Adipocyte (in vitro differentiated cells): ENCODE data around the gene AEBP1.

ENCODE experiments used
- DNase-seq: peaks from one replicate; pipeline ENCODE4 v3.0.0-alpha.2; 2015; ENCODE audit warnings: low read depth
- H3K27me3 ChIP-seq: replicated peaks from 2 replicates; pipeline ENCODE4 v1.7.0; 2013; ENCODE audit warnings: mild to moderate bottlenecking, low read length, moderate library complexity; ENCODE audit not compliant: control insufficient read depth, insufficient read depth
- H3K36me3 ChIP-seq: 2 replicates; pipeline ENCODE4 v1.7.0; 2013; ENCODE audit warnings: low read length, mild to moderate bottlenecking, moderate library complexity; ENCODE audit not compliant: control insufficient read depth, insufficient read depth, severe bottlenecking
- H3K4me1 ChIP-seq: 2 replicates; pipeline ENCODE4 v1.7.0; 2013; ENCODE audit warnings: mild to moderate bottlenecking, low read length, moderate library complexity; ENCODE audit not compliant: control insufficient read depth, insufficient read depth
- H3K4me3 ChIP-seq: 2 replicates; pipeline ENCODE4 v1.7.0; 2013; ENCODE audit warnings: mild to moderate bottlenecking, low read length, moderate library complexity
- H3K9ac ChIP-seq: 2 replicates; pipeline ENCODE4 v1.7.0; 2013; ENCODE audit warnings: mild to moderate bottlenecking, low read length, moderate library complexity
- H3K9me3 ChIP-seq: 2 replicates; pipeline ENCODE4 v1.7.0; 2013; ENCODE audit warnings: mild to moderate bottlenecking, low read length, moderate library complexity; ENCODE audit not compliant: control insufficient read depth

Gene AEBP1

DNA sequence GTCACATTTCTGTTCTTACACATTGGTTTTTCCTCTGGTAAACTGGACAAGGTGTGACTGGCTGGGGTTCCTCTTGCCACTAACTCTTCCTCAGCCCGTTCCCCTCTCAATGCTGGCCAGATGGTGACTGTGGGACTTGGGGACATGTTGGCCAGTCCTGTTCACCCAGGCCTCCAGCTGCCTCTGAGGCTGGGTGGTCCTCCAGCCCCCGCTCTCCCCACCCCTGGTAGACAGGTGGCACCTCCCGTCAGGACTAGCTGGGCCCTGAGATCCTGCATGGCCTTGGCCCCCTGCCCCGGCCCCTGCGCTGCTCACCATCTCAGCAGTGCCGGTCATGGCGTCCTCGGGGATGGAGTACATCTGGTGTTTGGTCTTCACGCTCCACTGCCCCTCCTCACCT, 47.8 kb downstream of the AEBP1 start:
- Histone ChIP-seq H3K27me3 (peaks cover 17% of the 10 kb centered on the region), H3K4me1 (peaks cover 10% of the 10 kb centered on the region), H3K36me3 (no peaks in the 10 kb centered on the region), H3K9me3 (no peaks in the 10 kb centered on the region), H3K9ac (no peak overlapping the region), H3K4me3 (no peak overlapping the region)
- DNase-seq, result no peak

DNA sequence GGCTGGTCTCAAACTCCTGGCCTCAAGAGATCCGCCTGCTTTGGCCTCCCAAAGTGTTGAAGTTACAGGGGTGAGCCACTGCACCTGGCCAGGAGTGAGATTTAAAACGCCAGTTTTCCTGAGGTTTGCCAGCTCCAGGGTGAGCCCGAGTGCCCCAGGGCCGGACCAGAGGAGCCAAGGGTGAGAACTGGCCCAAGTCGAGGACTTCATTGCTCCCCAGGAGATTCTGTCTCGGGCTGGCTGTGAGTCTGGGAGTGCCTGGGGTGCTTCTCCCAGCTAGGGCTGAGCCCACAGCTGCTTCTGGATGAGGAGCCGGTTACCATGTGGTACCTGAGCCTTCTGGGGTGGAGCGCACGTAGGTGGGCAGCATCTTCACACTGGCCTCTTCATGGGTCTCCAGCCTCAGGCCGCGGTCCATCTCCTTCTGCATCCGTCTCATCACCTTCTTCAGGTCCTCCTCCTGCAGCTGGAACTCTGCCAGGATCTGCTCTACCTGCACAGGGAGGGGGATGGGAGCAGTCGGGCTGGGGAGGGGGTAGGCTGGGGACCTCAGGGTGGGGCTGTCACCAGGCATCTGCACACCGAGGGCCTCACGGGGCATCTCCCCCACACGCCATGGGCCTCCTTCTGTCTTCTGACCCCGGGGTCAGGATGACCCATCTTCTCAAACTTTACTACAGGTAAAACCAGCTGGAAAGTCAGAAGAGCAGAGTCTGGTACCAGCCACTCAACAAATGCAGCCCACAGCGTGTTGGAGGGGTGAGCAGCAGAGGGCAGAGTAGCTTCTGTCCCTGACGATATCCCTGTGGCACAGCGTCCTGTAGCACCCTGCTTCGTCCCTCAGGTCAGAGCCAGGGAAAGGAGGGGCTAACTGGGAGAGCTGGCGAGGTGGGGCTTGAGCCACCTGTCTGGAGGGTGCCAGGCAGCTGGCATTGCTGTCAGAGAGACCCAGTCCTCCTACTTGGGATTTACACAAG, 49.1 kb downstream of the AEBP1 start:
- no peak for DNase-seq
- Histone ChIP-seq H3K4me1 (peaks cover 3% of the 10 kb centered on the region), H3K9ac (no peak overlapping the region), H3K4me3 (no peak overlapping the region), H3K9me3 (no peaks in the 10 kb centered on the region), H3K36me3 (no peaks in the 10 kb centered on the region), H3K27me3 (peaks cover 24% of the 10 kb centered on the region)

DNA sequence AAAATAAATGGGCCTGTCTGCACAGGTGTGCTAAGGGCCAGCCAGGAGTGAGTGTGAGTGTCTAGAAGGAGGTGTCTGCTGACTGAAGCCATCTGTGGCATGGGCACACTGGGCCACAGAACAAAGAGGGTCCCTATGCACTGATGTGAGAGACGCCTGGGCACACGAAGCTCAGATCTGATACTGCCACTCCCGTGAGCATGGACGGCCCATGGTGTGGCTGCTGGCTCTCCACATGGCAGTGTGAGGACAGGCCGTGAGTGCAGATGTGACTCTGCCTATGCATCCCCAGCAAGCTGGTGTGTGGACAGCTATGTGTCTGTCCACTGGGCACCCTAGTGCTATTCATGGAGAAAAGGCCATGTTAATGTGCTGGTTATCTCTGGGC, 49.8 kb downstream of the AEBP1 start:
- Histone ChIP-seq H3K4me1 (no peaks in the 10 kb centered on the region), H3K36me3 (no peaks in the 10 kb centered on the region), H3K4me3 (no peak overlapping the region), H3K9me3 (no peaks in the 10 kb centered on the region), H3K27me3 (peaks cover 24% of the 10 kb centered on the region), H3K9ac (no peak overlapping the region)
- DNase-seq, result no peak

DNA sequence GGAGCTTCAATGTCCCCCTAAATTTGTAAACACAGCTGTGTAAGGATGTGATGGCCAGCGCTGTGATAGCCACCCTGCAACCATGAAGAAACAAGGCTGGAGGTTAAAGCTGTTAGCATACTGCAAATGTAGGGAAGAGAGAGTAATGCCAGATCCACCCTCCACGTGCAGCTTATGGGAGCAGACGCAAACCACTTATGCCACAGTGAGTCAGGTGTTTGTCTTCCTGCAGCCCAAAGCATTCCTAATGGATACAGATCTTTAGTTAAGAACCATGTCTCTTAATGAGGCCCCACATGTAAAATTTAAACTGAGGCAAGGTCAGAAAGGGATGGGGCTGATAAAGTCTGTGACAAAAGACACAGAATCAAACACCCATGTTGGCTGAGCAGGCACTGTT, 50.6 kb downstream of the AEBP1 start:
- Histone ChIP-seq H3K27me3 (peaks cover 24% of the 10 kb centered on the region), H3K36me3 (no peaks in the 10 kb centered on the region), H3K4me1 (no peaks in the 10 kb centered on the region), H3K9ac (no peak overlapping the region), H3K4me3 (no peak overlapping the region), H3K9me3 (no peaks in the 10 kb centered on the region)
- no peak for DNase-seq

DNA sequence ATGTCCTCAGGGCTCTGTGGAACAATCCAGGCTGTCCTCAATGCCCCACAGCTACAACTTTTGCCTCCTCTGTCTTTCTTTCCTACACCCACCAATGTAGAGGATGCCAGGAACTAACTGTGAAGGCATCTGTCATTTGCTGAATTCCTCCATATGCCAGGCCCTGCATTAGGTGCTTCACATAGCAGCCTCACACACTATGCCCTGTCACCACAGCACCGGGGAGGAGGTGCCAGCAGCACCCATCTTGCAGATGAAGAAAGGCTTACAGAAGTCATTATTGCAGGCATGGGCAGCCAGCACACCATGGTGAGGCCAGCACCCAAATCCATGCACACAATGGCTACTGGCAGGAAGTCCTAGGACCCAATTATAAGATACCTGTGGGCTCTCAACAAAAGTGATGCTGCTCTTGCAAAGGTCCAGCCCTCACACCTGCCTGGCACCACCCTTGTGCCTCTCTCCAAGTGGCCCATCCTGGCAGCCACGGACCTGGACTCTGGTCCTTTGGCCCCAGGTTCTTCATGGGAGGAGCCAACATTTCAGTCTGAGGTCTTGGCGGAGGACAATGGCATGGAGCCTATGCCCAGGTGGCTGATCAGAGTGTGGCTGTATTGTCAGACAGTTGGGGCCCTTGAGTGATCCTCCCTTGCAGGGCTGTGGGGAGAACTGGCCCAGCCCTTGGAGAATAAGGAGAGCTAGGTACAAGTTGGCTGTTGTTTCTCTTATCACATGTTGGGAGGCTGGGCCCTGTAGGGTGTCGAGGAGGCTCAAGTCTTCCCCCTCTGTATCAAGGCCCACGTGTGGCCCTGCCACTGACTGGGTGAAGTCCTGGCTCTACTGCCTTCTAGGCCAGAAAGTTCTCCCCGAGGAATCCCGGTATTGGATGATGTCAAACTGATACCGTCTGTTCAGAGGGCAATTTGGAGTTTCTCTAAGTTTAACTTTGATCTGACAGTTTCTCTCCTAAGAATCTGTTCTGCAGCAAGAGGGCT, 51.3 kb downstream of the AEBP1 start:
- no peaks in the 10 kb centered on the region for H3K9me3 ChIP-seq
- H3K9ac ChIP-seq, result no peak overlapping the region
- no peak overlapping the region for H3K4me3 ChIP-seq
- no peaks in the 10 kb centered on the region for H3K36me3 ChIP-seq
- peaks cover 24% of the 10 kb centered on the region for H3K27me3 ChIP-seq
- H3K4me1 ChIP-seq, result no peaks in the 10 kb centered on the region
- no peak for DNase-seq

DNA sequence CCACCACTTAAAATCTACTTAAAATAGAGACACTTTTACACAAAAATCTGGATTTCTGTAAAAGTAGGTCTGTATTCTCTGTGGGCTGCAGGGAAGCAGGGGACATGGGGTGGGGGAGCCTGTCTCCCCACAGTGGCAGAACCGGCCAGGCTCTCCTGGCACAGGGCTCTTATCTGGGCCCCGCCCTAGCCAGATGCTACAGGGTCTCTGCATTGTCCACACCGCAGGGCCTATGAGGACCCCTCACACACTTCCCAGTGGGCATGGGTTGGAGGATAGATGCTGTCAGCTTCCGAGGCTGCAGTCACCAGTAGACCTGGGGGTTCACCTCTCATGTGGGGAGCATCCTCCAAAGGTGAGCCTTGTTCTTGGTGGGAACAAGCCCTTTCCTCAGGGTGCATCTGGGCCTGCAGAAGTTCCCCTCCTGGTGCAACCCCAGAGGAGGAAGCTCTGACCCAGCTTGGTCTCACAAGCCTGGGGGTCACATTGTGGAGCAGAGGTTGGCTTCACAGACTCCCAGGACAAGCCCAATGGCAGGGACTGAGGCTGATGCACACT, 52.4 kb downstream of the AEBP1 start:
- Histone ChIP-seq H3K36me3 (no peaks in the 10 kb centered on the region), H3K9ac (no peak overlapping the region), H3K27me3 (peaks cover 24% of the 10 kb centered on the region), H3K4me3 (no peak overlapping the region), H3K4me1 (no peaks in the 10 kb centered on the region), H3K9me3 (no peaks in the 10 kb centered on the region)
- no peak for DNase-seq

DNA sequence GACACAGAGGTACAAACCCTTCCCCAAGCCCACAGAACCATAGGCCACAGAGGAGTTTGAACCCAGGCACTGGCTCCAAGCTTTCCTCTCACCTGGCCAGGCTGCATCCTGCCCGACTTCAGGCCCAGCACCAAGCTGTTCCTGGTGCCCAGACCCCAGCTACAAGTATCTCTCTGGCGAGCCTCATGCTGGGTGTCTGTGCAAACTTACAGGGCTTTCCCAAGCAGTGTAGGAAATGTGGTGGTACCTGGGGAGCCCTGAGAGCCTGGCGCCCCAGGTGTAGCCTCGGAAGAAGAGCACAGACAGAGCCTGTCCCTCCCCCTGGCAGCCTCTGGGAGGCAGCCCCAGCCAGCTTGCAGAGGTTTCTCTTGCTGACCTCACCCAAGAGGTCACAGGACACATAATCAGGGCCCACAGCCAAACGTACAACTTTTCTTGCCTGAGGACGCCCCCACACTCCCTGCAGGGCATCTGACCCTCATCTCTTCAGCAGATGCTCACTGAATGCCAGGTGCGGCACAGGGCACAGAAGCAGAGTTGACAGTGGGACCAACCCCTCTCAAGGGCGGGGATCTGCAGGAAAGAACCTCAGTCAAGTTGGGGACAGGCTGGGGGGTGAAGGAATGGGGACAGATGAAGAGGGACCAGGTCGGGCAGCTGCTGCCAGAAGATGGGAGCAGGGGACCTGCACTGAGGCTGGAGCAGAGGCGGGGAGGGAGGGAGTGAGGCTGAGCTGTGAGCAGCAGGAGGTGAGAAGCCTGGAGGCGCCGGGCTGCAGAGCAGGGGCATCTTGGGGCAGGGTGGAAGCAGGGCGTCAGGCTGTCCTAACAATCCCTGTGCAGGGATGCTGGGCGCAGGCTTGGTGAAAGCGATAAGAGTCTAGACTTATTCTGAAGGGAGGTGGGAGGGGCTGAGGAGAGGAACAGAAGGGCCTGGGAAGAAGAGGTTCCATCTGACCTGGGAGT, 53.3 kb downstream of the AEBP1 start:
- Histone ChIP-seq H3K36me3 (no peaks in the 10 kb centered on the region), H3K27me3 (peaks cover 24% of the 10 kb centered on the region), H3K9me3 (no peaks in the 10 kb centered on the region), H3K4me3 (no peak overlapping the region), H3K4me1 (peaks cover 7% of the 10 kb centered on the region), H3K9ac (no peak overlapping the region)
- DNase-seq, result no peak

DNA sequence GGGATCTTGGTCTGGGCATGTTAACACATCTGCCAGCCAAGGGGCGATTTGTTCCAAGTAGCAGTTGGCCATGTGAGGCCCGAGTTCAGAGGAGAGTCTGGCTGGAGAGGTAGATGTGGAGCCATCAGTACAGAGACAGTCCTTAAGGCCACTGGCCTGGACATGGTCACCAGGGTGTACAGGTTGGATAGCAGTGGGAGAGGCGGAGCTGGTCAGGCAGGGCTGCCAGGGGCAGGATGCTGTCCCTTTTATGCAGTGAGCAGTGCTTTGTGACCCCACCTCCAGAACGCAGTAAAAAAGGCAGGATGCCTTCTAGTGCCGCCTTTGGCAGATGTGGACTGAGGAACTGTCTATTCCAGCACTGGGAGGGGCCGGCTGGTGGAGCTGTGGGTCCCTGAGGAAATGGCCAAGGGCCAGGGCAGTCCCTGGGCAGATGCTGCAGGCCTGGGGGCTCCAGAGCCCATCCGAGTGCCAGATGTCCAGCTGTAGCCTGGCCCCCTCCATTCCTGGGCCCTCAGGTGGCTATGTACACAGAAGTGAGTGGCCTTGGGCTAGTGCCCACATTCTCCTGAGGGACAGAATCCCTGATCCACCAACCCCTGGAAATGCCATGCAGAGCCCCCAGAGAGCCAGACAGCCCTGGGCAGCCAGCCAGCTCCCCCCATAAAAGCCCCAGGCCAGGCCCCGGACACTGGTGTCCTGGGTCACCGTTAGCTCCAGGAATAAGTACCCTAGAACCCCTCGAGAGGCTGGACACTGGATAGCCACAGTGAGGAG, 54.1 kb downstream of the AEBP1 start:
- Histone ChIP-seq H3K4me1 (peaks cover 16% of the 10 kb centered on the region), H3K9me3 (no peaks in the 10 kb centered on the region), H3K36me3 (no peaks in the 10 kb centered on the region), H3K27me3 (peaks cover 24% of the 10 kb centered on the region), H3K4me3 (no peak overlapping the region), H3K9ac (no peak overlapping the region)
- DNase-seq, result no peak

DNA sequence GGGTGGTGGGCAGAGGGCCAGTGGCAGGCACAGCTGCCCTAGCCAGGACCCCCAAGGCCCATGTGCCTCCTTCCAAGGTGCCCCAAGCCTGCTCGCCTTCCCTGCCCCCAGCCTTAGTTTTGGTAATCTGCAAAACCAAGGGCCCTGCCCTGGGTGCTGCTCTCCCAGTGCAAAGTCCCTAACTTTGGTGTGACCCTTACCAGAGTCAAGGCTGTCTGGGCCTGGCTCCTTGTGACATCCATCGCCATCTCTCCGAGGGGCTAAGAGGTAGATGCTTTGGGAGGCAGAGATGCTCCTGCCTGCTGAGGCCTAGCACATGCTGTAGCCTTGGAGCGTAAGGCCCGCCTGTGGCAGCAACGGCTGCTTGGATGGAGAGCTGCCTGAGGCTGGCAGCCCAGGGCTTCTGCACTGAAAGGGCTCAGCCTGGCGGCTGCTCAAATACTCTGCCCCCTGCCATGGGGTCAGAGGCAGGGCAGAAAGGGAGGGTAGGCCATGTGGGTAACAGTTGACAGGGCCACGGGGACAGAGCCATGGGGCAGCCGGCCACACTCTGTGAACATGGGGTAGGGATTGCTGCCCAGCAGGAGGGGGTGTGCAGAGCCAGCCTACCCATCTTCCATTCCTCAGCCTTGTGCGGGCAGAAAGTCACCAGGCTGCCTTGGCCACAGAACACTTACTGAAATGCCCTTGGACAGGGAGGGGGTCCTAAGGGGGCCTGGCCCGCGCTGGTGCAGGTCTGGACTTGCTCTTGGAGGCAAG, 54.9 kb downstream of the AEBP1 start:
- Histone ChIP-seq H3K9ac (no peak overlapping the region), H3K4me1 (peaks cover 24% of the 10 kb centered on the region), H3K27me3 (peaks cover 24% of the 10 kb centered on the region), H3K36me3 (no peaks in the 10 kb centered on the region), H3K9me3 (no peaks in the 10 kb centered on the region), H3K4me3 (no peak overlapping the region)
- no peak for DNase-seq
